ENCODE measurements around the gene CDH4.

The CDH4 gene

GRCh38 chr20:61649105-61649859 lies 397.2 kb downstream of the CDH4 start:
- in situ Hi-C loops (cut with MboI; ENCODE audit: low sequenced_read_pairs, unreplicated experiment): no loop called here
- no peak for DNase-seq (ENCODE audit: low spot score)
- no peak for TF ChIP-seq CTCF (IDR thresholded peaks at IDR 0.05; ENCODE audit: borderline replicate concordance, control extremely low read depth, extremely low read depth, insufficient read depth, missing control alignments)

- no peak for DNase-seq (ENCODE audit: low spot score)
- in situ Hi-C loops (cut with MboI; ENCODE audit: low sequenced_read_pairs, unreplicated experiment): no loop called here
- no peak for TF ChIP-seq CTCF (IDR thresholded peaks at IDR 0.05; ENCODE audit: borderline replicate concordance, control extremely low read depth, extremely low read depth, insufficient read depth, missing control alignments)
Measured at GRCh38 chr20:61649860-61650162, 397.8 kb downstream of the CDH4 start.

- DNase-seq (ENCODE audit: low spot score): no peak
- TF ChIP-seq CTCF (IDR thresholded peaks at IDR 0.05; ENCODE audit: borderline replicate concordance, control extremely low read depth, extremely low read depth, insufficient read depth, missing control alignments): no peak
- in situ Hi-C loops (cut with MboI; ENCODE audit: low sequenced_read_pairs, unreplicated experiment): no loop called here
Measured at GRCh38 chr20:61650912-61651733, 399.1 kb downstream of the CDH4 start.

GRCh38 chr20:61652146-61652545 lies 400.1 kb downstream of the CDH4 start:
- TF ChIP-seq CTCF (IDR thresholded peaks at IDR 0.05; ENCODE audit: borderline replicate concordance, control extremely low read depth, extremely low read depth, insufficient read depth, missing control alignments): no peak
- DNase-seq (ENCODE audit: low spot score): no peak
- in situ Hi-C loops (cut with MboI; ENCODE audit: low sequenced_read_pairs, unreplicated experiment): no loop called here

- in situ Hi-C loops (cut with MboI; ENCODE audit: low sequenced_read_pairs, unreplicated experiment): no loop called here
- TF ChIP-seq CTCF (IDR thresholded peaks at IDR 0.05; ENCODE audit: borderline replicate concordance, control extremely low read depth, extremely low read depth, insufficient read depth, missing control alignments): no peak
- DNase-seq (ENCODE audit: low spot score): no peak
Measured at GRCh38 chr20:61654726-61655125, 402.7 kb downstream of the CDH4 start.

GRCh38 chr20:61655591-61655990 lies 403.5 kb downstream of the CDH4 start:
- DNase-seq (ENCODE audit: low spot score): no peak
- TF ChIP-seq CTCF (IDR thresholded peaks at IDR 0.05; ENCODE audit: borderline replicate concordance, control extremely low read depth, extremely low read depth, insufficient read depth, missing control alignments): no peak
- in situ Hi-C loops (cut with MboI; ENCODE audit: low sequenced_read_pairs, unreplicated experiment): no loop called here
